A549 (cell line): ENCODE data around the gene MSRB3.

Experiments
- BHLHE40 ChIP-seq: IDR thresholded peaks from 2 replicates; pipeline ENCODE4 v1.6.1; 2012; ENCODE audit warnings: low read depth, low read length, inconsistent platforms
- CBX2 ChIP-seq: fragments of 200-600 bp; sonication (generic); IDR thresholded peaks from 2 replicates; pipeline ENCODE4 v1.6.1; 2016; ENCODE audit warnings: low read depth, mild to moderate bottlenecking, borderline replicate concordance
- JUN ChIP-seq, 2 experiments: fragments of >200 bp; sonication (Bioruptor Twin); formaldehyde crosslinking; IDR thresholded peaks; 2 replicates in 1 of 2; 3 replicates in 1 of 2; pipeline ENCODE4 v1.6.1; 2016 to 2017
- MYC ChIP-seq: IDR thresholded peaks from 2 replicates; pipeline ENCODE4 v1.6.1; 2012; ENCODE audit warnings: mild to moderate bottlenecking, inconsistent platforms, low read length, improper control_type of control experiment, borderline replicate concordance
- NFE2L2 ChIP-seq: fragments of 150-350 bp; conservative IDR thresholded peaks from 2 replicates; pipeline ENCODE4 v1.6.1; 2014; ENCODE audit warnings: low read length
- POLR2A ChIP-seq: IDR thresholded peaks from 2 replicates; pipeline ENCODE4 v1.6.1; 2012; ENCODE audit warnings: mild to moderate bottlenecking, low read length
- RARB ChIP-seq: fragments of 250-450 bp; sonication (Bioruptor Pico); IDR thresholded peaks from 2 replicates; pipeline ENCODE4 v1.8.0; 2021; ENCODE audit warnings: mild to moderate bottlenecking, moderate library complexity
- RNF2 ChIP-seq: fragments of 200-600 bp; sonication (generic); IDR thresholded peaks from 2 replicates; pipeline ENCODE4 v1.6.1; 2016; ENCODE audit warnings: low read depth, mild to moderate bottlenecking, antibody characterized with exemption, moderate library complexity, borderline replicate concordance
- TF ChIP-seq, protein P1 (sequence below): fragments of >200 bp; sonication (Bioruptor Twin); formaldehyde crosslinking; IDR thresholded peaks from 3 replicates; pipeline ENCODE4 v1.5.1; 2016
- TF ChIP-seq, protein P2 (sequence below): fragments of 450-650 bp; IDR thresholded peaks from 2 replicates; pipeline ENCODE4 v1.6.1; 2014; ENCODE audit warnings: antibody characterized with exemption
- TF ChIP-seq, protein P3 (sequence below): IDR thresholded peaks from 2 replicates; pipeline ENCODE4 v1.6.1; 2012; ENCODE audit warnings: low read depth, borderline replicate concordance

DNA sequence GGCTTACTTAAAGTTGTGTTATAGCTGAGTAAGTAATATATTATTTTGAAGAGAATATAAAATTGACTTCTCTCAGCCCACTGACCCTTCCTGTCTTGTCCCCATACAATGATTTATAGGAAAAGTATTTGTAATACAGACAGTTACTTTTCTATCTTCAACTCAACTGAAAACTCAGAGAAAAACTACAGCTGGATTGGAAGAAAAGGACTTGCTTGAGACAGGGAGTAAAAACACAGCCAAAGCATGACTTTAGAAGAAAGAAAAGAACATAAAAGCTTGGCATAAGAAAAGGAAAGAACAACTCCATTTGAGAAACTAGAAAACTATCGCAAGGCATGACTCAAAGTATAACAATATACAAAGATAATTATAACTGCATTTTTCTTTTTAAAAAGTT lies 57.5 kb downstream of the MSRB3 start:
- no peak for TF ChIP-seq POLR2A
- TF ChIP-seq, protein P1, sequence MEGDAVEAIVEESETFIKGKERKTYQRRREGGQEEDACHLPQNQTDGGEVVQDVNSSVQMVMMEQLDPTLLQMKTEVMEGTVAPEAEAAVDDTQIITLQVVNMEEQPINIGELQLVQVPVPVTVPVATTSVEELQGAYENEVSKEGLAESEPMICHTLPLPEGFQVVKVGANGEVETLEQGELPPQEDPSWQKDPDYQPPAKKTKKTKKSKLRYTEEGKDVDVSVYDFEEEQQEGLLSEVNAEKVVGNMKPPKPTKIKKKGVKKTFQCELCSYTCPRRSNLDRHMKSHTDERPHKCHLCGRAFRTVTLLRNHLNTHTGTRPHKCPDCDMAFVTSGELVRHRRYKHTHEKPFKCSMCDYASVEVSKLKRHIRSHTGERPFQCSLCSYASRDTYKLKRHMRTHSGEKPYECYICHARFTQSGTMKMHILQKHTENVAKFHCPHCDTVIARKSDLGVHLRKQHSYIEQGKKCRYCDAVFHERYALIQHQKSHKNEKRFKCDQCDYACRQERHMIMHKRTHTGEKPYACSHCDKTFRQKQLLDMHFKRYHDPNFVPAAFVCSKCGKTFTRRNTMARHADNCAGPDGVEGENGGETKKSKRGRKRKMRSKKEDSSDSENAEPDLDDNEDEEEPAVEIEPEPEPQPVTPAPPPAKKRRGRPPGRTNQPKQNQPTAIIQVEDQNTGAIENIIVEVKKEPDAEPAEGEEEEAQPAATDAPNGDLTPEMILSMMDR = no peak
- TF ChIP-seq JUN (IDR thresholded peaks at IDR 0.05) = no peak
- TF ChIP-seq, protein P2, sequence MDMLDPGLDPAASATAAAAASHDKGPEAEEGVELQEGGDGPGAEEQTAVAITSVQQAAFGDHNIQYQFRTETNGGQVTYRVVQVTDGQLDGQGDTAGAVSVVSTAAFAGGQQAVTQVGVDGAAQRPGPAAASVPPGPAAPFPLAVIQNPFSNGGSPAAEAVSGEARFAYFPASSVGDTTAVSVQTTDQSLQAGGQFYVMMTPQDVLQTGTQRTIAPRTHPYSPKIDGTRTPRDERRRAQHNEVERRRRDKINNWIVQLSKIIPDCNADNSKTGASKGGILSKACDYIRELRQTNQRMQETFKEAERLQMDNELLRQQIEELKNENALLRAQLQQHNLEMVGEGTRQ = no peak
- TF ChIP-seq BHLHE40 = no peak
- TF ChIP-seq NFE2L2 = no peak
- TF ChIP-seq MYC = no peak
- TF ChIP-seq, protein P3, sequence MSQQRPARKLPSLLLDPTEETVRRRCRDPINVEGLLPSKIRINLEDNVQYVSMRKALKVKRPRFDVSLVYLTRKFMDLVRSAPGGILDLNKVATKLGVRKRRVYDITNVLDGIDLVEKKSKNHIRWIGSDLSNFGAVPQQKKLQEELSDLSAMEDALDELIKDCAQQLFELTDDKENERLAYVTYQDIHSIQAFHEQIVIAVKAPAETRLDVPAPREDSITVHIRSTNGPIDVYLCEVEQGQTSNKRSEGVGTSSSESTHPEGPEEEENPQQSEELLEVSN = no peak
- no peak for TF ChIP-seq RARB (CRISPR knock-in tag)
- TF ChIP-seq CBX2 = no peak
- TF ChIP-seq RNF2 = no peak
